NCI-H2196 (cell line): ENCODE data around the gene ANTKMT.

Source experiments
- DNase-seq: peaks from one replicate; lab custom pipeline; 2025; ENCODE audit not compliant: unreplicated experiment; lab: John Stamatoyannopoulos, UW

The ANTKMT gene

GRCh38 chr16:761625-762513 lies 40.9 kb downstream of the ANTKMT start:
- DNase-seq, result no peak

GRCh38 chr16:762595-763268 lies 41.8 kb downstream of the ANTKMT start:
- DNase-seq, result no peak

GRCh38 chr16:763369-764183 lies 42.6 kb downstream of the ANTKMT start:
- DNase-seq, result no peak

GRCh38 chr16:764184-764750 lies 43.3 kb downstream of the ANTKMT start:
- DNase-seq, result no peak

GRCh38 chr16:764848-765487 lies 44.0 kb downstream of the ANTKMT start:
- DNase-seq, result no peak

- DNase-seq, result no peak
Observed at GRCh38 chr16:765488-765865, 44.5 kb downstream of the ANTKMT start.

- no peak for DNase-seq
Observed at GRCh38 chr16:766008-766819, 45.3 kb downstream of the ANTKMT start.

GRCh38 chr16:766820-767640 lies 46.1 kb downstream of the ANTKMT start:
- no peak for DNase-seq

GRCh38 chr16:767743-768235 lies 46.8 kb downstream of the ANTKMT start:
- no peak for DNase-seq

- DNase-seq, result no peak
Observed at GRCh38 chr16:768428-768827, 47.5 kb downstream of the ANTKMT start.

GRCh38 chr16:769184-769784 lies 48.3 kb downstream of the ANTKMT start:
- no peak for DNase-seq

GRCh38 chr16:769934-770333 lies 49.0 kb downstream of the ANTKMT start:
- no peak for DNase-seq

- DNase-seq, result no peak
Observed at GRCh38 chr16:770411-770810, 49.5 kb downstream of the ANTKMT start.
